KMS-11 (cell line): ENCODE measurements around the gene MOV10L1.

Source experiments
- H2AFZ ChIP-seq: fragments of 200-600 bp; sonication (generic); 2 replicates; pipeline ENCODE4 v1.6.1; 2016; ENCODE audit warnings: antibody characterized with exemption, mixed run types, low read depth
- H3K27ac ChIP-seq: fragments of 200-600 bp; sonication (generic); 2 replicates; pipeline ENCODE4 v1.6.1; 2016; ENCODE audit warnings: mild to moderate bottlenecking, mixed run types
- H3K27me3 ChIP-seq: fragments of 200-600 bp; sonication (generic); 2 replicates; pipeline ENCODE4 v1.6.1; 2017; ENCODE audit warnings: mild to moderate bottlenecking, low read depth, mixed run types, moderate library complexity; ENCODE audit not compliant: insufficient read depth
- H3K36me3 ChIP-seq: fragments of 200-600 bp; sonication (generic); 2 replicates; pipeline ENCODE4 v1.6.1; 2017; ENCODE audit warnings: mild to moderate bottlenecking, mixed run types; ENCODE audit not compliant: insufficient read depth
- H3K4me1 ChIP-seq: fragments of 200-600 bp; sonication (generic); 2 replicates; pipeline ENCODE4 v1.6.1; 2016; ENCODE audit warnings: mild to moderate bottlenecking, low read depth, mixed run types; ENCODE audit not compliant: poor library complexity, severe bottlenecking
- H3K4me2 ChIP-seq: fragments of 200-600 bp; sonication (generic); 2 replicates; pipeline ENCODE4 v1.7.0; 2016; ENCODE audit warnings: mild to moderate bottlenecking, mixed run types
- H3K4me3 ChIP-seq: fragments of 200-600 bp; sonication (generic); IDR thresholded peaks from 2 replicates; pipeline ENCODE4 v1.6.1; 2017; ENCODE audit warnings: low read depth, low read length, mixed read lengths; ENCODE audit not compliant: insufficient read depth
- H3K79me2 ChIP-seq: fragments of 200-600 bp; sonication (generic); 2 replicates; pipeline ENCODE4 v1.6.1; 2016; ENCODE audit warnings: low read depth, mixed run types; ENCODE audit not compliant: insufficient read depth
- H3K9ac ChIP-seq: fragments of 200-600 bp; sonication (generic); 2 replicates; pipeline ENCODE4 v1.6.1; 2016; ENCODE audit warnings: mild to moderate bottlenecking, mixed run types
- H4K20me1 ChIP-seq: fragments of 200-600 bp; sonication (generic); 2 replicates; pipeline ENCODE4 v1.6.1; 2016; ENCODE audit warnings: mild to moderate bottlenecking, mixed run types; ENCODE audit not compliant: insufficient read depth
- CTCF ChIP-seq: fragments of 200-600 bp; sonication (generic); conservative IDR thresholded peaks from 2 replicates; pipeline ENCODE4 v1.6.1; 2017; ENCODE audit warnings: low read depth, mild to moderate bottlenecking, antibody characterized with exemption, low read length, moderate library complexity, mixed read lengths

The MOV10L1 gene

GRCh38 chr22:50061824-50062355 lies 27.9 kb upstream of the MOV10L1 start:
- no peak overlapping the region for H2AFZ ChIP-seq
- no peak overlapping the region for H3K27ac ChIP-seq
- no peaks in the 10 kb centered on the region for H3K4me1 ChIP-seq
- no peak overlapping the region for H3K9ac ChIP-seq
- no peak overlapping the region for H3K4me3 ChIP-seq
- no peak overlapping the region for H3K4me2 ChIP-seq
- no peak for TF ChIP-seq CTCF
- H3K36me3 ChIP-seq, result no peaks in the 10 kb centered on the region
- no peaks in the 10 kb centered on the region for H4K20me1 ChIP-seq
- no peaks in the 10 kb centered on the region for H3K79me2 ChIP-seq
- H3K27me3 ChIP-seq, result no peaks in the 10 kb centered on the region; the same call in 1 of the 2 replicates

- no peak overlapping the region for H2AFZ ChIP-seq
- no peak overlapping the region for H3K9ac ChIP-seq
- H3K27ac ChIP-seq, result no peak overlapping the region
- no peaks in the 10 kb centered on the region for H4K20me1 ChIP-seq
- no peak overlapping the region for H3K4me2 ChIP-seq
- H3K36me3 ChIP-seq, result no peaks in the 10 kb centered on the region
- no peak for TF ChIP-seq CTCF
- no peaks in the 10 kb centered on the region for H3K79me2 ChIP-seq
- no peaks in the 10 kb centered on the region; the same call in 1 of the 2 replicates for H3K27me3 ChIP-seq
- H3K4me3 ChIP-seq, result no peak overlapping the region
- no peaks in the 10 kb centered on the region for H3K4me1 ChIP-seq
Observed at GRCh38 chr22:50062509-50063135, 27.2 kb upstream of the MOV10L1 start.

GRCh38 chr22:50063589-50064393 lies 26.0 kb upstream of the MOV10L1 start:
- Histone ChIP-seq H3K27me3 (no peaks in the 10 kb centered on the region; the same call in 1 of the 2 replicates), H2AFZ (no peak overlapping the region)
- no peak for TF ChIP-seq CTCF

GRCh38 chr22:50064453-50064852 lies 25.4 kb upstream of the MOV10L1 start:
- Histone ChIP-seq H3K27ac (no peak overlapping the region), H3K79me2 (no peaks in the 10 kb centered on the region), H3K4me1 (no peaks in the 10 kb centered on the region), H3K27me3 (no peaks in the 10 kb centered on the region; the same call in 1 of the 2 replicates), H4K20me1 (no peaks in the 10 kb centered on the region), H2AFZ (no peak overlapping the region), H3K36me3 (no peaks in the 10 kb centered on the region), H3K4me3 (no peak overlapping the region), H3K9ac (no peak overlapping the region), H3K4me2 (no peak overlapping the region)
- TF ChIP-seq CTCF, result no peak

More at GRCh38 chr22:50063589-50064393, 26.0 kb upstream of the MOV10L1 start:
- Histone ChIP-seq H3K79me2 (no peaks in the 10 kb centered on the region), H3K4me1 (no peaks in the 10 kb centered on the region), H3K27ac (no peak overlapping the region), H3K4me3 (no peak overlapping the region), H3K36me3 (no peaks in the 10 kb centered on the region), H4K20me1 (no peaks in the 10 kb centered on the region), H3K9ac (no peak overlapping the region), H3K4me2 (no peak overlapping the region)
